ENCODE measurements around the gene ZNF677.
"Not testable (repeated sequence)": the region's sequence is repeated elsewhere in the genome, so short reads cannot be mapped to it uniquely, and the experiment has no call there.

Gene ZNF677

DNA sequence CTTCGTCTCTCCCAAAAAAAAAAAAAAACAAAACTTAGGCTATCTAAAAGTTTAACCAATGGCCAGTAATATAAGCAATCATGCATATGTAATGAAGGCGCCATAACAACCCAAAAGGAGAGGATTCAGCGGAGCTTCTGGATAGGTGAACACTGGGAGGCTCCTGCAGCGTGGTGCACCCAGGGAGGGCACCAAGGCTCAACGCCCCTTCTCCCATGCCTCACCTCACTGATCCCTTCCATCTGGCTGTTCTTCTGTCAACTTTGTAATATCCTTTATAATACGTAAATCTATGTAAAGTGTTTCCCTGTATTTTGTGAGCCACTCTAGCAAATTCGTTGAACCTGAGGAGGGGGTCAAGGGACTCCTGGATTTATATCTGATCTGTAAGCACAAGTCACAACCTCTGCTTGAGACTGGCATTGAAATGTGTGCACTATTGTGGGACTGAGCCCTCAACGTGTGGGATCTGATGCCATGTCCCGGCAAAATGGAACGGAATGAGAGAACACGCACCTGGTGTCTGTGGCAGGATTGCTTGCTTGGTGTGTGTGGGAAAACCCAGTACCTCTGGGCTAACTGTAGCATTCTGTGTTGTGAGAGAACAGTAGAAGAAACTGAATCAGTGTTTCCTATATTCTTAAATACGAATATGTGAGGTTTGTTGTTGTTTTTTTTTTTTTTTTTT lies 61.0 kb downstream of the ZNF677 start:
- Histone ChIP-seq H3K4me3 (peak overlapping the region; percentile 74 to 91 (median 84); a peak in 17 of 20 replicates), H3K4me2 (peak overlapping the region; percentile 61 to 86 (median 77)), H3K9me3 (replicated peaks in 1 of 11) (peaks cover 29 to 49% (median 34%) of the 10 kb centered on the region in 11 experiments)

DNA sequence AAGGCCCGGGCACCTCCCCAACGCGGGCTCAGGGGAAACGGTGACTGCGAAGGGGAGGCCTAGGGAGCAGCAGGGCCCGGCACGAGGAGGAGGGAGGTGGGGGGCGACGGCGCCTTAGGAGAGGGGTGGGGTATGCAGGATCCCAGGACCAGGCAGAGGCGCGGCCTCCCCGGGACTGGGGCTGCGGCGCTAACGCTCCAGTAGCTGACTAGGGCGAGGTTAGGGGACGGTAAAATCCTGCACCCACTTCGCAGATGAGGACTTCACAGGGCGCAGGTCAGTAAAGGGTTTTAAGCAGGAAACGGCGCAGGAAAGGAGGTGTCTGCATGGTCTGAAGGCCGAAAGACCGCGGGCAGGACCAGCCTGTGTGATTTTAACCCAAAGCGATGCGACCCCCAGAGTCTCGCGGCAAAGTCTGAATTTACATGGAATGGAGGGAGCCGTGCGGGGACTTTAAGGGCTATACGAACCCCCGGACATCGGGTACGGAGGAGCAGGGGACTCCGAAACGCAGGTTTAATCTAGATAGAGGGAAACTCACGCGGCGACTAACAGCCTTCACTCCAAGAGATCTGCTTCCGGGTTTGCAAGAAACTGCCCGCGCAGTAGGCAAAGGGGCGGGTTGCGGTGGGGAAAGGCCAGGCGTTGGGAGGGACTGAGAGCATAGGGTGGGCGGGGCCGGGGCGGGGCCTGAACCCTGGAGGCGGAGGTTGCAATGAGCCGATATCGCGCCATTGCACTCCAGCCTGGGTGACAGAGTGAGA lies 61.7 kb downstream of the ZNF677 start, which contains the start of gene ZNF665:
Gene ZNF665, minus strand, starts transcription at position 588 of the 764 bp plus-strand sequence. CDS start 10,460 bp downstream, outside the sequence.
- H4K20me1 ChIP-seq, result no peaks in the 10 kb centered on the region
- H3K4me3 ChIP-seq, result peak within 1 kb of the TSS; percentile 74 to 91 (median 84)
- no peaks in the 10 kb centered on the region for H3K27me3 ChIP-seq
- peaks cover 16 to 36% (median 25%) of the 10 kb centered on the region in 10 experiments; a peak in 19 of 20 replicates for H3K4me1 ChIP-seq
- no peak for TF ChIP-seq Cebpa-rat (IDR thresholded peaks at IDR 0.05)
- H3K36me3 ChIP-seq, result peaks cover 13 to 26% (median 22%) of the 10 kb centered on the region in 11 experiments
- peak within 1 kb of the TSS; percentile 88 to 96 (median 94) for H3K9ac ChIP-seq
- H3K4me2 ChIP-seq, result peak within 1 kb of the TSS; percentile 78 to 96 (median 93)
- H3K9me3 ChIP-seq (replicated peaks in 1 of 11), result peaks cover 22 to 43% (median 27%) of the 10 kb centered on the region in 11 experiments
- peak within 1 kb of the TSS; percentile 82 to 95 (median 92) for H3K27ac ChIP-seq

More for the DNA sequence above, 61.0 kb downstream of the ZNF677 start:
- Histone ChIP-seq H4K20me1 (no peaks in the 10 kb centered on the region), H3K27ac (no peak overlapping the region; a peak in 1 of 22 replicates), H3K9ac (peak overlapping the region in 4 of 11 experiments; percentile 31 to 95 (median 66); a peak in 1 of 22 replicates), H3K27me3 (no peaks in the 10 kb centered on the region), H3K36me3 (peaks cover 20 to 32% (median 26%) of the 10 kb centered on the region in 11 experiments), H3K4me1 (peaks cover 16 to 38% (median 23%) of the 10 kb centered on the region in 10 experiments; a peak in 19 of 20 replicates)
- no peak for TF ChIP-seq Cebpa-rat (IDR thresholded peaks at IDR 0.05)

DNA sequence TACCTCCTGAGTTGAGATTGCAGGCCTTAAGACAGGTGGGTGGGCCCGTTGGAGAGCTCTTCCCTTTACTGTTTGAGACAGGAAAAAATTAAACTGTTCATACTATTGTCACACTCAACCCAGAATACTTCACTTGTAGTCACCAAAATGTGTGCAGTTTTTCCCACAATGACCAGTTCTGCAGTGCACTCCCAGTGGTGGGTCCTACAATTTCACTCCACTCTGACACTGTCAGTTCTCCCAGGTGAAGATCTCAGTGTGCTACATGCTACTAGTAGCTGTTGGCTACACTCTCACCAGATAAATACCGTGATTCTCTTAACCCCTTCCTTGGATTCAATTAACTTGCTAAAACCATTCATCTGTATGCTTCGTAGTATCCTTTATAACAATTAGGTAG lies 64.4 kb downstream of the ZNF677 start:
- H3K4me2 ChIP-seq, result no peak overlapping the region

DNA sequence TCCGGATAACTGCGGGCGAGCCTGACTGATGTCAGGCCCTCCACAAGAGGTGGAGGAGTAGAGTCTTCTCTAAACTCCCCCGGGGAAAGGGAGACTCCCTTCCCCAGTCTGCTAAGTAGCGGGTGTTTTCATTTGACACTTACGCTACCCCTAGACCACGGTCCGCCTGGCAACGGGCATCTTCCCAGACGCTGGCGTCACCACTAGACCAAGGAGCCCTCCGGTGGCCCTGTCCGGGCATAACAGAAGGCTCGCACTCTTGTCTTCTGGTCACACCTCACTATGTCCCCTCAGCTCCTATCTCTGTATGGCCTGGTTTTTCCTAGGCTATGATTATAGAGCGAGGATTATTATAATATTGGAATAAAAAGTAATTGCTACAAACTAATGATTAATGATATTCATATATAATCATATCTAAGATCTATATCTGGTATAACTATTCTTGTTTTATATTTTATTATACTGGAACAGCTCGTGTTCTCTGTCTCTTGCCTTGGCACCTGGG lies 64.9 kb downstream of the ZNF677 start:
- H3K4me2 ChIP-seq, H3K9ac ChIP-seq, H3K27ac ChIP-seq, H3K4me3 ChIP-seq, H4K20me1 ChIP-seq, H3K27me3 ChIP-seq: not testable (repeated sequence)
- Histone ChIP-seq H3K9me3 (replicated peaks in 1 of 11) (peaks cover 14 to 34% (median 19%) of the 10 kb centered on the region in 11 experiments), H3K4me1 (peaks cover 11 to 19% (median 15%) of the 10 kb centered on the region in 10 experiments; a peak in 19 of 20 replicates), H3K36me3 (peaks cover 12 to 23% (median 18%) of the 10 kb centered on the region in 11 experiments; a peak in 21 of 22 replicates)

More for the DNA sequence above, 64.4 kb downstream of the ZNF677 start:
- peaks cover 12 to 23% (median 18%) of the 10 kb centered on the region in 11 experiments; a peak in 21 of 22 replicates for H3K36me3 ChIP-seq
- TF ChIP-seq Cebpa-rat (IDR thresholded peaks at IDR 0.05), result no peak
- H3K9me3 ChIP-seq (replicated peaks in 1 of 11), result peaks cover 14 to 34% (median 19%) of the 10 kb centered on the region in 11 experiments
- H4K20me1 ChIP-seq, result no peaks in the 10 kb centered on the region
- H3K4me3 ChIP-seq, result no peak overlapping the region
- no peaks in the 10 kb centered on the region for H3K27me3 ChIP-seq
- H3K9ac ChIP-seq, result no peak overlapping the region
- no peak overlapping the region for H3K27ac ChIP-seq
- H3K4me1 ChIP-seq, result peaks cover 11 to 19% (median 16%) of the 10 kb centered on the region in 10 experiments; a peak in 19 of 20 replicates
